Measurements from ENCODE around the gene GALNT12.

GALNT12 gene

GRCh38 chr9:98781588-98782383 lies 25.7 kb upstream of the GALNT12 start:
- H3K4me3 ChIP-seq (ENCODE audit: low read depth, low read length), result no peak overlapping the region
- DNase-seq (ENCODE audit: low read depth), result no peak
- no peak for TF ChIP-seq CTCF (IDR thresholded peaks at IDR 0.05; ENCODE audit: insufficient read depth, low read depth, low read length, missing control alignments)

DNA sequence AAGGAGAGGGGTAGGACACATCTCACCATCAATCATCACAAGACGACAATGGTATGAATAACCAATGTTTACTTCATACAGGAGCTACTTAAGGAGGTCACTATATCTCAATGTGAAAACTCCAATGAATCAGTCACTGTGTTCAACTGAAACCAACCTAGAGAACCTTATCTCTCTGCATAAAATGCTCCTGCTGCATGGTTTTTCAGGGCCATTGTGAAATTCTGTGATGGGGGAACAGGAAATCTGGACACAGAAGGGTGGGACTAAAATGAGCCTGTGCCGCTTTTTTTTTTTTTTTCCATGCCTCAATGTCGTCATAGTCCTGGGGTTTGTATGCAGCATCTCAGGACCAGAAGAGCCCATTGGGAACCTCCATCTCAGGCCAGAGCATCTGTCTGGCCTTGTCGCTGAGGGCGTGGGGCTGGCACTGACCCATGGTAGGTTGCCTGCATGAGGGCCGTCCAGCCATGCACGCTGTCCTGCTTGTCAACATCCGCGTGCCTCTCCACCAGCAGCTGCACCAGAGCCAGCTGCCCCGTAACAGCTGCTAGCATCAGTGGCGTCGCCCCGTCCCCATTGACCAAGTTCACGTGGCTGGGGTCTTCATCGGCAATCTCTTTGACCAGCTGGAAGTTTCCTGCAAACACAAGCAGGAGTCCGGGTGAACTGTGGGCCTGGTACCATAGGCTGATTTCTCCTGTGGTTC lies 23.8 kb upstream of the GALNT12 start:
- TF ChIP-seq CTCF (IDR thresholded peaks at IDR 0.05; ENCODE audit: insufficient read depth, low read depth, low read length, missing control alignments), result no peak
- DNase-seq (ENCODE audit: low read depth), result no peak
- H3K4me3 ChIP-seq (ENCODE audit: low read depth, low read length), result no peak overlapping the region

- no peak for TF ChIP-seq CTCF (IDR thresholded peaks at IDR 0.05; ENCODE audit: insufficient read depth, low read depth, low read length, missing control alignments)
- no peak overlapping the region for H3K4me3 ChIP-seq (ENCODE audit: low read depth, low read length)
- DNase-seq (ENCODE audit: low read depth), result no peak
These were observed 22.4 kb upstream of the GALNT12 start for GRCh38 chr9:98784831-98785806.

DNA sequence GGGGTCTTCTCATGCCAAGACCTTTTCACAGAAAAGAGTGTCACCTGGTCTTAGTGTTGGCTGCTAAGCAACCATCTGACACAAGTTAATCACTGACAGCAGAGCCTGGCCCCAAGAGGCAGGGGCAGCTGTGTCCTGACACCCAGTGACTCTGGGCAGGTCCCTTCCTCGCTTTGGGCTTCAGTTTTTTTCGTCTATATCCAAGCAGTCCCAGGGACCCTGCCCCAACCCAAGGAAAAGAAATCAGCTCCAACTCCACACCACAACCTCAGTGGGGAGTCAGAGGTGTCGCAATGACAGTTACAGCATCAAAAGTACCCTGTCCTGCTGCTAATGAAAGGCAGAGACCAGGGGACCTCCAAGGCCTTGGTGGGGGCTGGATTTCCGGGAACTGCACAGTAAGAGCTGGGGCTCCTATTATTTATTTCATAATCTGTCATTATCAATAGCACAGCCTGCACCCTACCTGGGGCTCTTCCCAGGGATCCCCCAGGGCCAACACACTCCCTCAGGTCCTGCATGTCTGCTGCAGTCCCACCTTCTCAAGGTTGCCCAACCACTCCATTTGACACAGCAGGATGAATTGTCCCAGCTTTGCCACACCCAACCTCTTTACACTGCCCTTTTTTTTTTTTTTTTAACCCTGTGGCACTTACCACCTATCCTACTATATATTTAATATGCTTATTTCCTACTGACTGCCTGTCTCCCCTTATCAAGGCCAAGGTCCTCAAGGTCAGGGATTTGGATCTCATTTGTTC lies 20.5 kb upstream of the GALNT12 start:
- no peak for DNase-seq (ENCODE audit: low read depth)
- no peak overlapping the region for H3K4me3 ChIP-seq (ENCODE audit: low read depth, low read length)
- no peak for TF ChIP-seq CTCF (IDR thresholded peaks at IDR 0.05; ENCODE audit: insufficient read depth, low read depth, low read length, missing control alignments)

DNA sequence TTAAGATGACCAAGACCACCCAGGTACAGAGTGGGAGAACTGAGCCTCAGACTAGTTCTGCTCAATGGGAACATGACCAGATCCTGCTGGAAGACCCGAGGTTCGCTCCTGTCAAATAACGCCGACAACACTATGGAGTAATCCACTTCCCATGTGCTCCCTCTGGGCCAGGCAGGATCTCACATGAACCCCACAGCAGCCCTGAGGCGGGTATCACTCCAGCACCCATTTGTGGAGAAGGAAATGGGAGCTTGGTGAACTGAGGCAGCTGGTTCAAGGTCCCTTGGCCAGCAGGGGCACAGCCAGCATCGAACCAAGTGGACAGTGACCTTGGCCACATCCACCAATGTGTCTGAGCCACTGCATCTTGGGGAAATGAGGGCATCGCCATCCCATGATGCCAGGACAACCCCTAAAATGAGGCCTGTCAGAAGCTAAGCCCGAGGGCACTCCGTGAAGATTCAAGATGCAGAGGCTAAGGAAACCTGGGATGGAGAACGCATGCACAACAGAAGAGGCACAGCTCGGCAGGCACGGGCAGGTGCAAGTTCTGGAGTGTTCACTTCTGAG lies 19.6 kb upstream of the GALNT12 start:
- H3K4me3 ChIP-seq (ENCODE audit: low read depth, low read length), result no peak overlapping the region
- TF ChIP-seq CTCF (IDR thresholded peaks at IDR 0.05; ENCODE audit: insufficient read depth, low read depth, low read length, missing control alignments), result no peak

More for the DNA sequence above, 19.6 kb upstream of the GALNT12 start:
- no peak for DNase-seq (ENCODE audit: low read depth)

Measured in GM12865 (cell line).